ENCODE data around the gene PNPLA8. TPM values are rescaled to one million over a fixed set of nuclear protein-coding genes. Genes with fewer than 3 reads are reported as not detected.

Gene PNPLA8
- total and polyA plus RNA-seq, 2 donors (not counting 3 experiments of a cell fraction or from before 2014, with no cell fraction given), result 5.9 to 19.9 TPM

DNA sequence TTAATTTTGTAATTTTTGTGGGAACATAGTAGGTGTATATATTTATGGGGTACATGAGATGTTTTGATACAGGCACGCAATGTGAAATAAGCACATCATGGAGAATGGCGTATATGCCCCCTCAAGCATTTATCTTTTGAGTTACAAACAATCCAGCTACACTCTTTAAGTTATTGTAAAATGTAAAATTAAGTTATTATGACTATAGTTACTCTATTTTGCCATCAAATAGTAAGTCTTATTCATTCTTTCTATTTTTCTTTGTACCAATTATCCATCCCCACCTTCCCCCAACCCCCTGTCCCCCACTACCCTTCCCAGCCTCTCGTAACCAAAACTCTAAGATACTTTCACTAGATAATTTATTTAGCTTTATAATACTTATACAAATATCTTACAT lies 7.8 kb upstream of the PNPLA8 start:
- DNase-seq (ENCODE audit: low read depth, low spot score) (no peak), FAIRE-seq (no peak)
- ChIA-PET POLR2A (no interaction called here), CTCF (no interaction called here)
- no peaks in the 10 kb centered on the region for H3K4me1 ChIP-seq (ENCODE audit: control insufficient read depth, extremely low read depth, insufficient read depth, low read length)
- no peak for TF ChIP-seq MYC (IDR thresholded peaks at IDR 0.05; ENCODE audit: low read depth, low read length)
- TF ChIP-seq, protein P1, sequence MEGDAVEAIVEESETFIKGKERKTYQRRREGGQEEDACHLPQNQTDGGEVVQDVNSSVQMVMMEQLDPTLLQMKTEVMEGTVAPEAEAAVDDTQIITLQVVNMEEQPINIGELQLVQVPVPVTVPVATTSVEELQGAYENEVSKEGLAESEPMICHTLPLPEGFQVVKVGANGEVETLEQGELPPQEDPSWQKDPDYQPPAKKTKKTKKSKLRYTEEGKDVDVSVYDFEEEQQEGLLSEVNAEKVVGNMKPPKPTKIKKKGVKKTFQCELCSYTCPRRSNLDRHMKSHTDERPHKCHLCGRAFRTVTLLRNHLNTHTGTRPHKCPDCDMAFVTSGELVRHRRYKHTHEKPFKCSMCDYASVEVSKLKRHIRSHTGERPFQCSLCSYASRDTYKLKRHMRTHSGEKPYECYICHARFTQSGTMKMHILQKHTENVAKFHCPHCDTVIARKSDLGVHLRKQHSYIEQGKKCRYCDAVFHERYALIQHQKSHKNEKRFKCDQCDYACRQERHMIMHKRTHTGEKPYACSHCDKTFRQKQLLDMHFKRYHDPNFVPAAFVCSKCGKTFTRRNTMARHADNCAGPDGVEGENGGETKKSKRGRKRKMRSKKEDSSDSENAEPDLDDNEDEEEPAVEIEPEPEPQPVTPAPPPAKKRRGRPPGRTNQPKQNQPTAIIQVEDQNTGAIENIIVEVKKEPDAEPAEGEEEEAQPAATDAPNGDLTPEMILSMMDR (IDR thresholded peaks at IDR 0.05; ENCODE audit: extremely low read depth in 1 of 2, insufficient read depth in 1 of 2, low read depth in 1 of 2, low read length in 2 of 2), result no peak
- H3K9me1 ChIP-seq (replicated peaks; ENCODE audit: control insufficient read depth, extremely low read depth, insufficient read depth, low read length), result no peaks in the 10 kb centered on the region
- BruUV-seq (replicated peaks), result no TSS peak
- no peak overlapping the region for H3K4me2 ChIP-seq (ENCODE audit: insufficient read depth, low read length)
- H3K27me3 ChIP-seq (ENCODE audit: control insufficient read depth in 2 of 2, insufficient read depth in 2 of 2, low read length in 2 of 2), result no peaks in the 10 kb centered on the region
- intact Hi-C loops (cut with micrococcal nuclease), result no loop called here
- H3K27ac ChIP-seq (ENCODE audit: insufficient read depth, low read depth, low read length), result no peak overlapping the region
- H3K9me3 ChIP-seq (replicated peaks; ENCODE audit: control insufficient read depth, insufficient read depth, low read length), result no peaks in the 10 kb centered on the region
- no peaks in the 10 kb centered on the region for H4K20me1 ChIP-seq (replicated peaks; ENCODE audit: control insufficient read depth, extremely low read depth, insufficient read depth, low read length)
- dilution Hi-C loops (cut with MboI; ENCODE audit: extremely low pct_ligation_motif_present, low sequenced_read_pairs), result no loop called here
- H3K79me2 ChIP-seq (ENCODE audit: control insufficient read depth, insufficient read depth, low read length), result no peaks in the 10 kb centered on the region
- no peaks in the 10 kb centered on the region for H3K36me3 ChIP-seq (ENCODE audit: control insufficient read depth in 2 of 2, extremely low read depth in 1 of 2, insufficient read depth in 2 of 2, low read length in 2 of 2)
- H2AFZ ChIP-seq (ENCODE audit: low read depth, low read length), result no peak overlapping the region
- H3K4me3 ChIP-seq (replicated peaks in 1 of 3; ENCODE audit: insufficient read depth in 1 of 3, low read depth in 1 of 3, low read length in 3 of 3), result no peak overlapping the region
- no peak overlapping the region for H3K9ac ChIP-seq (replicated peaks; ENCODE audit: extremely low read depth, insufficient read depth, low read length)

DNA sequence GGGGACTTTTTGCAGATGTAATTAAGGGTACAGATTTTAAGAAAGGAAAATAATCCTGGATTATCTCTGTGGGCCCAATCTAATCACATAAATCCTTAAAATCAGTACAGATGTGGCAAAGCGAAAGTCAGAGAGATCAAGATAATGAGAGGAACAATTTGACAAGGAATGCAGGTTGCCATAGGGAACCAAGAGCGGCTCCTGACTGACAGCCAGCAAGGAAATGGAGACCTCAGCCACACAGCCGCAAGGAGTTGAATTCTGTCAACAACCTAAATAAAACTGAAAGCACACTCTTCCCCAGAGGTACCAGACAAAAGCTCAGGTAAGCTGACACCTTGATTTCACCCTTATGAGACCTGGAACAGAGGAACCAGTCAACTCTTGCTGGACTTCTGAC lies 3.4 kb upstream of the PNPLA8 start:
- no peak overlapping the region for H3K4me3 ChIP-seq (replicated peaks in 1 of 3; ENCODE audit: insufficient read depth in 1 of 3, low read depth in 1 of 3, low read length in 3 of 3)
- H3K27ac ChIP-seq (ENCODE audit: insufficient read depth, low read depth, low read length), result no peak overlapping the region
- no peaks in the 10 kb centered on the region for H4K20me1 ChIP-seq (replicated peaks; ENCODE audit: control insufficient read depth, extremely low read depth, insufficient read depth, low read length)
- no peak for TF ChIP-seq GATA2 (IDR thresholded peaks at IDR 0.05; ENCODE audit: insufficient read depth, insufficient read length, low read depth, low read length)
- no peak for TF ChIP-seq POLR2AphosphoS5 (IDR thresholded peaks at IDR 0.05; ENCODE audit: insufficient read depth, low read depth, low read length)
- TF ChIP-seq POLR2A (IDR thresholded peaks at IDR 0.05; ENCODE audit: low read depth, low read length), result no peak
- TF ChIP-seq MYC (IDR thresholded peaks at IDR 0.05; ENCODE audit: low read depth, low read length), result no peak
- TF ChIP-seq FOS (IDR thresholded peaks at IDR 0.05; ENCODE audit: borderline replicate concordance, insufficient read depth, low read length), result no peak
- no peak for TF ChIP-seq JUN (IDR thresholded peaks at IDR 0.05; ENCODE audit: borderline replicate concordance, insufficient read depth, insufficient read length, low read depth)
- TF ChIP-seq EZH2 (IDR thresholded peaks at IDR 0.05; ENCODE audit: borderline replicate concordance, low read depth, low read length, severe bottlenecking), result no peak
- TF ChIP-seq MAX (IDR thresholded peaks at IDR 0.05; ENCODE audit: insufficient read depth, insufficient read length), result no peak
- TF ChIP-seq, protein P1 (IDR thresholded peaks at IDR 0.05; ENCODE audit: extremely low read depth in 1 of 2, insufficient read depth in 1 of 2, low read depth in 1 of 2, low read length in 2 of 2), result no peak
- no peak for FAIRE-seq
- CTCF ChIA-PET, result no interaction called here
- no peaks in the 10 kb centered on the region for H3K9me1 ChIP-seq (replicated peaks; ENCODE audit: control insufficient read depth, extremely low read depth, insufficient read depth, low read length)
- intact Hi-C loops (cut with micrococcal nuclease) (no loop called here), dilution Hi-C loops (cut with MboI; ENCODE audit: extremely low pct_ligation_motif_present, low sequenced_read_pairs) (no loop called here)
- peaks cover 5% of the 10 kb centered on the region for H3K79me2 ChIP-seq (ENCODE audit: control insufficient read depth, insufficient read depth, low read length)
- peaks cover 14% of the 10 kb centered on the region for H3K4me1 ChIP-seq (ENCODE audit: control insufficient read depth, extremely low read depth, insufficient read depth, low read length)
- POLR2A ChIA-PET, result no interaction called here
- no peak overlapping the region for H2AFZ ChIP-seq (ENCODE audit: low read depth, low read length)
- no peak overlapping the region for H3K9ac ChIP-seq (replicated peaks; ENCODE audit: extremely low read depth, insufficient read depth, low read length)
- H3K4me2 ChIP-seq (ENCODE audit: insufficient read depth, low read length), result no peak overlapping the region
- no peaks in the 10 kb centered on the region for H3K27me3 ChIP-seq (ENCODE audit: control insufficient read depth in 2 of 2, insufficient read depth in 2 of 2, low read length in 2 of 2)
- H3K36me3 ChIP-seq (ENCODE audit: control insufficient read depth in 2 of 2, extremely low read depth in 1 of 2, insufficient read depth in 2 of 2, low read length in 2 of 2), result no peaks in the 10 kb centered on the region
- H3K9me3 ChIP-seq (replicated peaks; ENCODE audit: control insufficient read depth, insufficient read depth, low read length), result no peaks in the 10 kb centered on the region
- BruUV-seq (replicated peaks), result no TSS peak
- no peak for DNase-seq (ENCODE audit: low read depth, low spot score)

Measured in endothelial cell of umbilical vein (primary cell).